ENCODE results near the gene NYAP2. TPM values are rescaled to one million over a fixed set of nuclear protein-coding genes. Genes with fewer than 3 reads are reported as not detected.

The NYAP2 gene
- 0.06 TPM for total RNA-seq

- DNase-seq (ENCODE audit: low spot score) = no peak
Observed at GRCh38 chr2:225399504-225399903, at the start of gene NYAP2. Gene NYAP2 (plus strand): TSS chr2:225399710. CDS start chr2:225408881, 9,171 bp downstream.

- DNase-seq (ENCODE audit: low spot score) = no peak
Observed at GRCh38 chr2:225353579-225354085, 45.9 kb upstream of the NYAP2 start.

- no peak for DNase-seq (ENCODE audit: low spot score)
Observed at GRCh38 chr2:225354281-225354774, 45.2 kb upstream of the NYAP2 start.

- no peak for DNase-seq (ENCODE audit: low spot score)
Observed at GRCh38 chr2:225355788-225356187, 43.7 kb upstream of the NYAP2 start.

- no peak for DNase-seq (ENCODE audit: low spot score)
Observed at GRCh38 chr2:225366731-225367130, 32.8 kb upstream of the NYAP2 start.

GRCh38 chr2:225367482-225367881 lies 32.0 kb upstream of the NYAP2 start:
- no peak for DNase-seq (ENCODE audit: low spot score)

- DNase-seq (ENCODE audit: low spot score) = no peak
Observed at GRCh38 chr2:225378984-225379383, 20.5 kb upstream of the NYAP2 start.

GRCh38 chr2:225379856-225380255 lies 19.7 kb upstream of the NYAP2 start:
- DNase-seq (ENCODE audit: low spot score) = no peak

- DNase-seq (ENCODE audit: low spot score) = no peak
Observed at GRCh38 chr2:225381609-225382008, 17.9 kb upstream of the NYAP2 start.

GRCh38 chr2:225398372-225398771 lies 1.1 kb upstream of the NYAP2 start:
- no peak for DNase-seq (ENCODE audit: low spot score)

- DNase-seq (ENCODE audit: low spot score) = peak; percentile 28
Observed at GRCh38 chr2:225400060-225400511, 576 bp downstream of the NYAP2 start.

- DNase-seq (ENCODE audit: low spot score) = no peak
Observed at GRCh38 chr2:225400546-225401400, 1.3 kb downstream of the NYAP2 start.

GRCh38 chr2:225402210-225402776 lies 2.8 kb downstream of the NYAP2 start:
- no peak for DNase-seq (ENCODE audit: low spot score)

GRCh38 chr2:225411452-225411851 lies 11.9 kb downstream of the NYAP2 start:
- no peak for DNase-seq (ENCODE audit: low spot score)

GRCh38 chr2:225413786-225414185 lies 14.3 kb downstream of the NYAP2 start:
- no peak for DNase-seq (ENCODE audit: low spot score)

- DNase-seq (ENCODE audit: low spot score) = no peak
Observed at GRCh38 chr2:225414902-225415301, 15.4 kb downstream of the NYAP2 start.

- DNase-seq (ENCODE audit: low spot score) = no peak
Observed at GRCh38 chr2:225415341-225415740, 15.8 kb downstream of the NYAP2 start.

- DNase-seq (ENCODE audit: low spot score) = no peak
Observed at GRCh38 chr2:225415792-225416191, 16.3 kb downstream of the NYAP2 start.

GRCh38 chr2:225416616-225417367 lies 17.3 kb downstream of the NYAP2 start:
- DNase-seq (ENCODE audit: low spot score) = no peak

- no peak for DNase-seq (ENCODE audit: low spot score)
Observed at GRCh38 chr2:225419033-225419432, 19.5 kb downstream of the NYAP2 start.

GRCh38 chr2:225422145-225422544 lies 22.6 kb downstream of the NYAP2 start:
- DNase-seq (ENCODE audit: low spot score) = no peak

- DNase-seq (ENCODE audit: low spot score) = no peak
Observed at GRCh38 chr2:225425284-225425683, 25.8 kb downstream of the NYAP2 start.

All from mucosa of gallbladder (tissue), 1 donor.